Activated CD4-positive, CD25-positive, alpha-beta regulatory T cell (primary cell): ENCODE results near the gene ATG4D.

ENCODE experiments used
- DNase-seq, 4 experiments: peaks; one replicate each; lab custom pipeline; 2025; lab: John Stamatoyannopoulos, UW

Gene ATG4D

DNA sequence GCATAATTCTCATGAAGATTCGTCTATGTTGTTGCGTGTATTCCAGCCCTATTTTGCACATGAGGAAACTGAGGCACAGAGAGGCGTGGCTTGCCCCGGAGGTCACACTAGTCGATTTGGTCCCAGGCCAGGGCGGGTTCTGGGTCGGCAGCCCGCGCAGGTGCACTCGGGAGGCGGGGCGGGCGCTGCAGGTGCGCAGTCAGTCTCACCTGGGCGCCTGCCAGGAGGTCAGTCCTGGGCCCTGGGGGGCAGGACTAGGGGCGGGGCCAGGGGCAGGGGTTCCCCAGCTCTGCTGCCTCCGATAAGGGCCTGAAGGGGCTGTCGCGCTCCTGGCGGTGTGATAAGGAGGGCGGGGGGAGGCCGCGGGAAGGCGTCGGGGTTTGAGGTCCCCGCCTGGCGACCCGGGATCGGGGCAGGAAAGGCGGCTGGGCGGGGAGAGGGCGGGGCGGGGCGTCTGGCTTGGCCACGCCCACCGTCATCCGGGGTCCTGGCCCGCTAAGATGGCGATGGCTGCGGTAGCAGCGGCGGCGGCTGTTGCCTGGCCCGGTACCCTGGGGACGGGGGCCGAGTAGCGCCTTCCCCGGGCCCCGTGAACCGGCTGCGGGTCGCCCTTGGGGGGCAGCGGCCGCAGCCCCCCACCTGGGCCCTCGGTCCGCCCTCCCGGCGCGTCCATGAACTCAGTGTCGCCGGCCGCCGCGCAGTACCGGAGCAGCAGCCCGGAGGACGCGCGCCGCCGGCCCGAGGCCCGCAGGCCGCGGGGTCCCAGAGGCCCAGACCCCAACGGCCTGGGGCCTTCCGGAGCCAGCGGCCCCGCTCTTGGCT lies at the start of gene ATG4D:
Gene ATG4D, plus strand, starts transcription at position 485 of the 822 bp plus-strand sequence. Its CDS starts 187 bp downstream, at position 672.
- DNase-seq: peak; percentile 55 to 79 (median 68)

DNA sequence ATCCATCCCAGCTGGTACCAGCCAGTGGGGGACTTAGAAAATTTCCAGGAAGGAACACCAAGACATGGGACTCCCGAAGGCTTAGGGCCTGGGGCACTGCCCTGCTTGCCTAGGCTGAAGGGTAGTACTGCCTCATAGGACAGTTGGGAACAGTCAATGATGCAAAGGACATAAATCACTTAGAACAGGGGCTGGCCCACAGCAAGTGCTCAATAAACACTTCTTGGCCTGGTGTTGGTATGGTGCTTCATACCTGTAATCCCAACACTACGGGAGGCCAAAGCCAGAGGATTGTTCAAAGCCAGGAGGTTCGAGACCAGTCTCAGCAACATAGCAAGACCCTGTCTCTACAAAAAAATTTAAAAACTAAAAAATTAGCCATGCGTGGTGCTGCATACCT lies 46.3 kb upstream of the ATG4D start:
- DNase-seq: no peak

DNA sequence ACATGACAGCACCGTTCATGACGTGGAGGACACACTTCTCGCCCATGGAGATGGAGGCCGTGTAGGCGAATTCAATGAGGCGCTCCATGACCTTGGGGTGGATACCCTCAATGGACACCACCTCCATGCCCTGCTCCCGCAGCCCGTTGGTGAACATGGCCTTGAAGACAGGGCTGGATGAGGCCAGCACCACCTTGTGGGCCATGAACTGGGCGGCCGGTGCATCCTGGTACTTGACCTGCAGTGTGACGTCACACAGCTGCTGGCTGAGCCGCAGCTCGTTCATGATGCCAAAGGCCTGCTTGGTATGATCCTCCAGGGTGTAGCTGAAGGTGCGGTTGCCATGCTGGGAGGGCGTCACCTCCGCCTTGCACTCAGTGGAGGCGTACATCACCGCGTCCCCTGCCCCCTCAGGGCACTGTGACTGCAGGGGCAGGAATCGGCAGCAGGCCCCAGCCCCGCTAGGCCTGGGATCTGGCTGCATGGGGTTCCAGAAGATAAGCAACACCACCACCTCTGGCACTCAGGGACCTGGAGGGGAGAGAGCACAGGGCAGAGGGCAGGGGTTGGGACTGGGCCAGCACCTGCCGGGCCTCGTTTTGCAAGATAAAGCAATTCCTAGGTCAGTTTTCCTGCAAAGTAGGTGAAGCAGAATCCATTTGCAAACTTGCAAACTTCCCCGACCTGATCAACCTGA lies 44.0 kb upstream of the ATG4D start:
- no peak for DNase-seq

DNA sequence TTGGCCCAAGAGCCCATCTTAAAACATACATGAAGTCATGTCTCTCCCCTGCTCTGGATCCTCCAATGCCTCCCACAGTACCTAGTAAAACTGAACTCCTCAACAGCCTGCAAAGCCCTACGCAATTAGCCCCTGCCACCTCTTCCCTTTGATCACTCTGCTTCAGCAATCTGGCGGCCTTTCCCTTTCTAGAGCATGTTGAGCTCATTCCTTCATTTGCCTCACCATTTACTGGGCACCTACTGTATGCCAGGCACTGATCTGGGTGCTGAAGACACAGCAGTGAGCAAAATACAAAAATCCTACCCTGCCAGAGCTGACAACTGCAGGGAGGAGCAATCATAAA lies 43.5 kb upstream of the ATG4D start:
- DNase-seq: no peak

DNA sequence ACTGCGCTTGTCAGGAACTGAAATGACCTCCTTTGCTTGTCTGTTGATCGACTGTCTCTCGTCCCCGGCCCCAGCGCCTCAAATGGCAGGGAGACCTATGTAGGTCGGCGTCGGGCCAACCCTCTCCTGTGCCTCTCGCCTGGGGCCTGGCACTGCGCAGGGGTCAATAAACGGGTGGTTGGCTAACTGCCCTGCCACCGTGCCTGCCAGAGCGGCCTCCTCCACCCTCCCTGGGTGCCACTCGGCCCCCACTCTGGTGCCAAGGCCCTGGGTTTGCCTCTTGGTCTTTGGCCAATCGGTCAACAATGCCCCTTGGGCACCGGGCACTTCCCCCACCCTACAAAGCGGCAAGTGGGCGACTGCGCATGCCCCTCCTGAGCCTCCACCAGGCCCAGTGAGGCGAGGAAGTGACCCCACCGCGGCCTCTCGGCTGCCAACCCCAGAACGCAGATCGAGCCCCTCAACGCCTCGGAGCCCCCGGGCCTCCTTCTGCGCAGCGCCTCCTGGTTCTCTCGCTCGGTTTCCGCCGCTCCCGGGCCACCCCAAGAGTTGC lies 41.7 kb upstream of the ATG4D start:
- peak in 2 of 4 experiments; percentile 37 to 39 for DNase-seq

DNA sequence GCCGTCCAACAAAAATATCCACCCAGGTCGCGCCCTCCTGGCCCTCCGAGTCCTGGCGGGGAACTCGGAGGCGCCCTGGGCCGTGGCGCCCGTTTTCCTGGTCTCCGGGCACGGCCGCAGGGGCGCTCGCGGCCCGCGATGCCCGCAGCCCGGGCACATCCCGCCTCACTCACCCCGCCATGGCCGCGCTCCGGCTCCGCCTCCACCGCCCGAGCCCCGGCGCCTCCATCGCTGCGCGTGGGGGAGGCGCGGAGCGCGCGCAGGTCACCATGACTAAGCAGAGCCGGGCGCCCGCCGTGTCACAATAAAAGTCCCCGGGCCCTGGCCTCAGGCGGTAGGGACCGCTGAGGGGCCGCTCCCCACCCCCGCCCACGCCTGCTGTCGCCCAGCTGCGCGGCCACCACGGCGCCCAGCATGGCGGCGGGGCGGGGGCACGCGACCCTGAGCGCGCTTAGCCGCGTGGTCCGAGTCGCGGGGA lies 41.1 kb upstream of the ATG4D start:
- DNase-seq: peak; percentile 76 to 85 (median 81)

DNA sequence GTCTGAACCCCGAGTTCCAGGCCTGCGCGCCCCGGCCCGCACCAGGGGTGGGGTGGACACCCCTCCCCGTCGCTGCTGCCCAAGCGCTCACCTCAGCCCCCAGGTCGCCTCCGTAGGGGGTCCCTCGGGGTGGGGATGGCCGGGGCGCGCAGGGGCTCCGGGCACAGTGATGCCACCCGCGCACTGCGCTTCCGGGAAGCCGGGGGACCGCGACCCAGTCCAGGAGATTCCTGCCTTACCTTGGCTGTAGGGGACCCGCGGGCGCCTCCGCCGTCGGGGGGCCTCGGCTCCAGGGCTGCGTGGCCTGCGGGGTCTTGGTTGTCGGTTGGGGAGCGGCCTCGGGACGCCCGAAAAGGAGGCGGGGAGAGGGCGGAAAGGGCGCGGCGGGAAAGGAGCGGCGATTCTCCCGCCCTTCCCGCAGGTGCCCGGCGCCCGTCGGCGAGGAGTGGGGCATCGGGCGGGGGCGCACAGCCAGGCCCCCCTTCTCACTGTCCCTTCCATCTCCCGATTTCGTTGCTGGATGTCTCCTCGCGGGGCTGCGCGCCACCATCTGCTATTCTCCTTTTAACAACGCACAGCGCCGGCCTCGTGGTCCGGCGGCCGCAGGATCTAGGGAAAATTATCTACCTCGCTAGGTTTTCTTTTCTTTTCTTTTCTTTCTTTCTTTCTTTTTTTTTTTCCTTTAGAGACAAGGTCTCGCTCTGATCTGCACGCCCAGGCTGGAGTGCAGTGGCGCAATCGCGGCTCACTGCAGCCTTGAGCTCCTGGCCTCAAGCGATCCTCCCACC lies 40.5 kb upstream of the ATG4D start, which contains the start of gene KEAP1:
Gene KEAP1, minus strand, starts transcription at position 355 of the 788 bp plus-strand sequence. CDS start 3,323 bp downstream, outside the sequence.
- peak in 2 of 4 experiments; percentile 43 to 60 for DNase-seq

DNA sequence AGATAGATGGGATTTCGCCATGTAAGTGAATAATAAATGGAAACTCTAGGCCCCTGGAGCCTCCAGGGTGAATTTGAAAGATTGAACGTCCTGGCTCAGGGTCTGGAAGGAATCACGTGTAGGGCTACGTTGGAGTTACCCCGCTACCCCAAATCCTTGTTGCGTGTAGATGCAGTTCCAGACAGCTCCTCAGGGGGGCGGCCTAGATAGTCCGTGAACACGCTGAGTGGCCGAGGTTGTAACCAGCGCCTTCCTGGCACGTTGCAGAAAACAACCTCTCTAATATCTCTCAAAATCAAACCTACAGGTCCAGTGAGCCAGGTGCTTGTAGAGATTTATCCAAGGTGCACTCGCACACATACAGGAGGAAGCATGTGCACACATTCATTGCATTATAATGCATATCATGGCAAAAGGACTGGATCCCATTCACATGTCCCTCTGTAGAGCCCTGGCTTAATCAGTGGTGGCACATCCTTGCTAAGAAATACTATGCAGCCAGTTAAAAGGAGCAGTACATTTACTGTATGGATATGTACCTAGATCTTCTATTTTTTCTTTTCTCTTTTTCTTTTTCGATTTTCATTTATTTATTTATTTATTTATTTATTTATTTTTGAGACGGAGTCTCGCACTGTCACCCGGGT lies 38.0 kb upstream of the ATG4D start:
- DNase-seq: peak; percentile 60 to 79 (median 68)

DNA sequence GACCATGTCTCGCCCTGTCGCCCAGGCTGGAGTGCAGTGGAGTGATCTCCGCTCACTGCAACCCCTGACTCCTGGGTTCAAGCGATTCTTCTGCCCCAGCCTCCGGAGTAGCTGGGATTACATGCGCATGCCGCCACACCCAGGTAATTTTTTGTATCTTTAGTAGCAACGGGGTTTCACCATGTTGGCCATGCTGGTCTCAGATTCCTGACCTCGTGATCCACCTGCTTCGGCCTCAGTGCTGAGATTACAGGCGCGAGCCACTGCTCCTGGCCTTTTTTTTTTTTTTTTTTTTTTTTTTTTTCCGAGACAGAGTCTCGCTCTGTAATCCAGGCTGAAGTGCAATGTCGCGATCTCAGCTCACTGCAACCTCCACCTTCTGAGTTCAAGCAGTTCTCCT lies 35.7 kb upstream of the ATG4D start:
- DNase-seq: no peak

DNA sequence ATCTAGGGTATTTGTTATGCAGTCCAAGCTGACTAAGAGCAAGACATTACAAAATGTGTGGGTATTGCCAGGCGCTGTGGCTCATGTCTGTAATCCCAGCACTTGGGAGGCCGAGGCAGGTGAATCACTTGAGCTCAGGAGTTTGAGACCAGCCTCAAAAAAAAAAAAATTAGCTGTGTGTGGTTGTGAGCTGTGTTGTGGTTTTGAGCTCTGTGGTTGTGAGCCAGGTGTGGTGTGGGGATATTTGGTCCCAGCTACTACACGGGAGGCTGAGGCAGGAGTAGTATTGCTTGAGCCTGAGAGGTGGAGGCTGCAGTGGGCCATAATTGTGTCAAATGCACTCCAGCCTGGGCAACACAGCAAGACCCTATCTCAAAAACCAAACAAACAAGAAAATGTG lies 35.0 kb upstream of the ATG4D start:
- no peak for DNase-seq

DNA sequence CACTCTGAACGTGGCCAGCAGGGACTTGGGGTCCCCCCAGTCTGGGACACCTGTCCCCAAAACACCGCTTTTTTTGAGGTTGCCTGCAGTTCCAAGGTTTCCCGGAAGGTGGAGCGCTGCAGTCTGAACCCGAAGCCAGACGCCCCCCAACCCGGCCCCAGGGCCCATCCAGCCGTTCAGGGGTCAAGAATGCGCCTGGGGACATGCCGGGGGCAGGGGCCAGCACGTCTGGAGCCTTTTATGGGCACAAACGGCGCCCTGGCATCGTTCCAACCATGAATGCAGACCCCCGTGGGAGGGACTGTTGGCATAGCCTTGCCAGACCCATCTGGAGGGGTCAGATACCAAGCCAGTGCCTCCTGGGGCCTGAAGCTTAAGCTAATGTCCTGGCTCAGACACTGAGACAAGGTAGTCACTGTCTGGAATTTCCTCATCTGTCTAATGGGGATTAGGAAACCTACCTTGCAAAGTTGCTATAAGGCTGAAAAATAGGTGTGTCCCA lies 33.4 kb upstream of the ATG4D start:
- peak in 3 of 4 experiments; percentile 17 to 56 (median 23) for DNase-seq

DNA sequence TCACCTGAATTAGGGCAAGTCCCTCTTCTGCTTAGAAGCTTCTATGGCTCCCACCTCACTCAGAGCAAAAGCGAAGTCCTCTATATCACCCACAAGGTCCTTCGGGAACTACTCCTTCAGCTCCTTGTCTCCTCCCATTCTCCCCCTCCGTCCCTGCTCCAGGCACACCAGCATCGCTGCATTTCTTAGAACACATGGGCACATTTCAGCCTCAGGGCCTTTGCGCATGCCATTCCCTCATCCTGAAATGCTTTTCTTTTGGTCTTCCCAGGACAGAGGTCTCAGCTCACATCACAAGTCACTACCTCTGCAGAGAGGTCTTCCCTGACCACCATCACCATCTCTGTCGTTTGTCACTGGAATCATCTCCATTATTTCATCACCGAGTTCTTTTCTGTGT lies 30.5 kb upstream of the ATG4D start:
- no peak for DNase-seq

DNA sequence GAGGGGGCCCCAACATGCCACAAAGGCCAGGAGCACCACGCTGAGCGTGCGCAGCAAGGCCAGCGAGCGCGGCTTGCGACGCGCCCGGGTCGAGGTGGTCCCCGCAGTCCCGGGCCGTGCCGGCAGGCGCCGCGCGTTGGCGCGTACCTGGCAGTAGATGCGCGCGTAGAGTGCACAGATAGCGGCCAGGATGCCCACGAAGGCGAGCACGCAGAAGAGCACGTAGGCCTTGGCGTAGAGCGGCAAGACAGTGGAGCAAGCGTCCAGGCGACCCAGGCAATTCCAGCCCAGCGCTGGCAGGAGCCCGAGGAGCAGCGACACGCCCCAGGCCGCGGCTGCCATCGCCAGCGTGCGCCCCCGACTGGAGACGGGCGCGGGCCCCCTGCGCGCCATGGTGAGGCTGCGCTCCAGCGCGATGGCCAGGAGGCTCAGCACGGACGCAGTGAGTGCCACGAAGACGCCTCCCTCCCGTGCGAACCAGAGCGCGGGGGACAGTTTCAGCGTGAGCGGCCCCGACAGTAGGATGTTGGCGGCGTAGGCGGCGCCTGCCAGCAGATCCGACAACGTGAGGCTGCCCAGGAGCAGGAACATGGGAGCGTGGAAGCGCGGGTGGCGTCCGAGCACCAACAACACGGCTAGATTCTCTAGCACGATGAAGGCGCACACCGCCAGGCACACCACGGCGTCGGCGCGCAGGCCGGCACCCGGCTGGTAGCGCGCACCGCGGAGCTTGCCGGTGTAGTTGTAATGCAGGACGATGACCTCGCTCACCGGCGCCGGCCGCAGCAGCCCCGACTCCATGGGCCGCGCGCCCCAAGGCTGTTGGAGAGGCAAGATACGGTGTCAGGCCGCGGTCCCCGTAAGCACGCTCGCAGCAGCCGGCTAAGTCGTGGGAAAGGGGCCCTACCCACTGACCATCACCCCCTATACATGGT lies 29.2 kb upstream of the ATG4D start:
- peak in 1 of 4 experiments; percentile 13 for DNase-seq

DNA sequence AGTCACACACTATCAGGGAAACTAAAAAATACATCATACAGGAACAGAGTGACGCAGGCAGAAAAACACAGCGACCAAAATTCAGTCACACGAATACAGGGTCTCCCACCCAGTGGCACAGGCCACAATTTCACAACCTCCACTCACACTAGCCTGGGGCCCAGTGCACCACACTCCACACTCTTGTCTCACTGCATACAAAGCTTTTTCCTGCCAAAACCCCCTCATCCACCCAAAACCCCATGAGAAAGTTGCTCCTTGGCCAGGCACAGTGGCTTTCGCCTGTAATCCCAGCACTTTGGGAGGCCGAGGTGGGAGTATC lies 27.7 kb upstream of the ATG4D start:
- DNase-seq: no peak

DNA sequence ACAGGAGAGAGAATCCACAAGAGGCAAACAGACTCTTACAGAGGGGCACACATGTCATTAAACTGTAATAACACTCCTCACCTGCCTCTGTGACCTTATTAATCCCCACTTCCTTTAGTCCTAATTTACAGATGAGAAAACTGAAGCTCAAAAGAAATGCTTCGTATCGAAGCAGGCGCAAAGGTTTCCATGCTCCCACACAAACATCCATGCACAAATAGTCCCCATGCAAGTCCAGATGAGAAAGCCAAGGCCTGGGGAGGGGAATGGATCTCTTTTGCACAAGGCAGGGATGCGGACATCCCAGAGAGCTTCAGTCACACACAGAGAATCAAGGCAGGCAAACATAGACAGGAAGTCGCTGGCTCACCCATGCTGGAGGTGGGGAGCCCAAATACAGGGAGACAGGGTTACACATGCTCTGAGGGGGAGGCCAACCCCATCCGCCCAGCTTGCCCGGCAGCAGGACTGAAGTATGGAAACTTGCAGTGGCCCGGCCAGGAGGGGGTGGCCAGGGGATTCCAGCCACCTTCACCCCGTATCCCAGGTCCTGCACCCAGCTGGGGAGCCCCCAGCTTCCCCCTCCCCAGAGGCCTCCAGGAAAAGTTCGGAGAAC lies 26.9 kb upstream of the ATG4D start:
- DNase-seq: no peak

DNA sequence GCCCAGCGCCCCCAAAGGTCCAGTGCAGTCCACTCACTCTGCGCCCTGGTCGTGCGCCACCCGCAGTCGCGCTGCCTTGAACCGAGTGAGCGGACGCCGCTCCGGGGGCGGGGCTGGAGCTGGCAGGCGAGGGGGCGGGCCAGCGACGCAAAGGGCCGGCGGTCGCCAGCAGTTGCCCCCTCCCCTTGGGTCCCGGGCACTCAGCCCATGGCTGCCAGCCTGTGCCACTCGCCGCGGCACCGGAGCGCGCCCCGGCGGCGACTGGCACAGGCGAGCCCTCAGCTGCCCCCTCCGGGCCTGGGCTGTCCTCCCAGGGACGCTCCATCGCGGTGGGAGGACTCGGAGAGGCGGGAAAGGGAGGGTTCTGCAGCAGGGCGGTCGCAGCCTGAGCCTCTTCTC lies 26.3 kb upstream of the ATG4D start, which contains the start of gene S1PR5:
Gene S1PR5, minus strand, starts transcription at position 87 of the 399 bp plus-strand sequence. CDS start 2,436 bp downstream, outside the sequence.
- DNase-seq: no peak

DNA sequence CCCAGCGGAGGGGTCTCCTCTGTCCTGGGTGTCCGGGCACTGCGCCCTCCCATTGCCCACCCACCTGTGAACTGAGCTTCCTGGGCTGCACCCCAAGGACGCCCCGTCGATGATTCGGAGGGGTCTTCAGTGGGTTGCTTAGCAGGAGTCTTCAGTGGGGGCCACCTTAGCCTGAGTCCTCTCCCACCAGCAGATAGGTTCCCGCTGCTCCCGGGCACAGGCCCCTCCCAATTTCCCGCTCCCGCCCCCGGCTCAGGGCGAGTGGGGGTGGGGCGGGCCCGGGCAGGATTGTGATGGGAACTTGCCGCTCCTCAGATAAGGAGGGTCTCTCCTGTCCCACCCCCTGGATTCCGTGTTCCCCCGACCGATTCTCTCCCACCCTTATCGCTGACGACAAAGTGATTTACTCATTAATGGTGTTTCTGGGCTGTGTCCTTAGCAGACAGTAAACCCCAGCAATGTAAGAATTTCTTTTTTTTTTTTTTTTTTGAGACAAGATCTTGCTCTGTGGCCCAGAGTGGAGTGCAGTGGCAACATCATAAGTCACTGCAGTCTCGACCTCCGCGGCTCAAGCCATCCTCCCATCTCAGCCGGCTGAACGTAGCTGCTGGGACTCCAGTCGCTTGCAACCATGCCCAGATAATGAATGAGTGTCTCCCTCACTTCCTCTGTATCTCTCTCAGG lies 25.8 kb upstream of the ATG4D start:
- no peak for DNase-seq

DNA sequence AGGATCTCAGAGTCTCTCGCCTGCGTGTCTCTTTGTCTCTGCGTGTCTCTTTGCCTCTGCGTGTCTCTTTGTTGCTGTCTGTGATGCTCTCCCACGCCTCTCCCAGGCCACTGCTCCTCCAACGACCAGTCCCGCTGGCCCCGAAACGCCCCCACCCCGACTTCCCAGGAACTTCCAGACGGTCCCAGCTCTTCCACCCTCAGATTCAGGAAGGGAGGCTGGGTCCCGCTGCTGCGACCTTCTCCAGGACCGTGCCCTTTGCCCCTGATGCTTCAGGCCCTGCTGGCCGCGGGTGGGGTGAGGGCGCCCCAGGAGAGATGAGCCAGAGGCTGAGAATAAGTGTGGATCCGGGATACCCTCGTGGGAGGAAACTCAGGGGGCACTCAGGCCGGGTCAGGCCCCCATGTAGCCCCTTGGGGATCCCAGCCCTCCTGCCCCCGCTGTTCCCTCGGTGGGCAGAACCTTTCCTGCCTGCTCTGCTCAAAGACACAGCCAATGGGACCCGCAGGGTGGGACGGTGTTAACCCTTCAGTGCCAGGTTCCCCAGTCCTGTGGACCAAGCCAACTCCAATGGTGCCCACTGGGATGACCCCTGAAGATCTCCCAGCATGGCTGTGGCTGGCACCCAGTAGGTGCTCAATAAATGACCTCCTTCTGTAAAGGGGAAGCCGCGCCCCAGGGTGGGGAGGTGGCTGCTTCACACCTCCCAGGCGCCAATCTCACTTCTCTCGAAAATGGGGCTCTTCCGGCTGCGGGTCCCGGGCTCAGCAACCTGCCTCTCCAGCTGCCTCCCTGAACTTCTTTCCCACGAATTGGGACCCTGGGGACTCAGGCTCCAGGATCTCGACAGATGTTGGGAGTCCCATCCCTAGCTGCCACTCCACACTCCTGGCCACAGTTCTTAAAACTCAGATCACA lies 25.0 kb upstream of the ATG4D start:
- no peak for DNase-seq
